K562 (cell line): ENCODE measurements around the gene GPR162. TPM values are rescaled to one million over a fixed set of nuclear protein-coding genes. Genes with fewer than 3 reads are reported as not detected.
A peak's percentile ranks its signal among the peaks of the same experiment; 100 is the strongest.

ENCODE experiments used
- CTBP1 ChIP-seq: fragments of 450-650 bp; IDR thresholded peaks from 2 replicates; pipeline ENCODE4 v1.6.1; 2016; ENCODE audit warnings: borderline replicate concordance
- CXXC5 ChIP-seq: fragments of 250-450 bp; sonication (Bioruptor Pico); IDR thresholded peaks from 2 replicates; pipeline ENCODE4 v1.8.0; 2022; ENCODE audit warnings: inconsistent platforms, mild to moderate bottlenecking, moderate library complexity
- ELF4 ChIP-seq: fragments of 450-650 bp; formaldehyde crosslinking; IDR thresholded peaks from 2 replicates; pipeline ENCODE4 v1.4.0; 2022; ENCODE audit warnings: missing genetic modification characterization
- FIP1L1 ChIP-seq: fragments of 200-400 bp; formaldehyde crosslinking; IDR thresholded peaks from 2 replicates; pipeline ENCODE4 v1.6.1; 2018; ENCODE audit warnings: mild to moderate bottlenecking, low read depth, low read length; ENCODE audit not compliant: poor library complexity, severe bottlenecking
- FOXJ2 ChIP-seq: fragments of 200-800 bp; sonication (Bioruptor generic); IDR thresholded peaks from 2 replicates; pipeline ENCODE4 v1.6.1; 2016; ENCODE audit warnings: missing genetic modification characterization, missing compliant biosample characterization
- PHB2 ChIP-seq: fragments of 450-650 bp; IDR thresholded peaks from 2 replicates; pipeline ENCODE4 v1.6.1; 2017; ENCODE audit warnings: low read depth
- POLR2AphosphoS5 ChIP-seq: IDR thresholded peaks from 2 replicates; pipeline ENCODE4 v1.6.1; 2011; ENCODE audit warnings: mild to moderate bottlenecking, low read depth, low read length, moderate library complexity; ENCODE audit not compliant: control insufficient read depth, insufficient read depth
- SREBF2 ChIP-seq: sonication (generic); formaldehyde crosslinking; IDR thresholded peaks from 2 replicates; pipeline ENCODE4 v1.4.0; 2020; ENCODE audit warnings: mild to moderate bottlenecking, missing genetic modification reagents
- STAT5A ChIP-seq: IDR thresholded peaks from 2 replicates; pipeline ENCODE4 v1.6.1; 2012; ENCODE audit warnings: low read length, inconsistent platforms, borderline replicate concordance
- XRCC4 ChIP-seq: IDR thresholded peaks from one replicate; pipeline ENCODE4 v1.6.1; 2011; ENCODE audit not compliant: insufficient read depth, insufficient read length; ENCODE audit errors: extremely low read depth
- ZNF197 ChIP-seq: fragments of 200-800 bp; sonication (Bioruptor generic); IDR thresholded peaks from 2 replicates; pipeline ENCODE4 v1.6.1; 2016; ENCODE audit warnings: low read depth, missing genetic modification characterization, missing compliant biosample characterization
- ZNF445 ChIP-seq: fragments of 250-450 bp; sonication (Bioruptor Pico); IDR thresholded peaks from 2 replicates; pipeline ENCODE4 v1.4.0; 2020; ENCODE audit warnings: low read depth, mild to moderate bottlenecking, moderate library complexity
- ZNF707 ChIP-seq: fragments of 250-450 bp; sonication (Bioruptor Pico); conservative IDR thresholded peaks from 2 replicates; pipeline ENCODE4 v1.8.0; 2022; ENCODE audit warnings: inconsistent platforms, mild to moderate bottlenecking, moderate library complexity
- ZNF785 ChIP-seq: fragments of 250-450 bp; sonication (Bioruptor Pico); IDR thresholded peaks from 2 replicates; pipeline ENCODE4 v1.4.0; 2020; ENCODE audit warnings: mild to moderate bottlenecking
- ZSCAN29 ChIP-seq: fragments of 450-650 bp; IDR thresholded peaks from 2 replicates; pipeline ENCODE4 v1.6.1; 2017
- polyA plus RNA-seq, 8 experiments: library from polyadenylated mRNA; depleted of rRNA in 4 of 8; stranded (reverse) in 5 of 8; unstranded in 3 of 8; fragments of >200 nt; fragmentation: Nextera tagmentation in 2 of 8; fragmentation: Illumina TruSeq in 1 of 8; extraction: Ambion mirVana in 2 of 8; extraction: Trizol in 1 of 8; gene quantifications; 2 replicates each; pipeline versions ENCODE4 v1.2.1 to v1.2.3, GENCODE V29; 2011 to 2014; ENCODE audit warnings: inconsistent platforms in 1 of 8, missing spikeins in 1 of 8
- total RNA-seq, 7 experiments: library from RNA; depleted of rRNA in 6 of 7; stranded (reverse); fragments of >200 nt in 6 of 7; fragmentation: Illumina TruSeq in 2 of 7; extraction: Trizol in 2 of 7; gene quantifications; 2 replicates each; pipeline versions ENCODE4 v1.2.1 to v1.2.3, GENCODE V29; 2011 to 2021; ENCODE audit warnings: low replicate concordance in 1 of 7
- TF ChIP-seq, protein P1 (sequence below): fragments of 250-450 bp; sonication (Bioruptor Pico); IDR thresholded peaks from 2 replicates; pipeline ENCODE4 v1.5.0; 2022; ENCODE audit warnings: mild to moderate bottlenecking
- TF ChIP-seq, protein P2 (sequence below): sonication (generic); formaldehyde crosslinking; IDR thresholded peaks from 2 replicates; pipeline ENCODE4 v1.8.0; 2023; ENCODE audit warnings: mild to moderate bottlenecking, missing genetic modification reagents
- TF ChIP-seq, protein P3 (sequence below): IDR thresholded peaks from 3 replicates; pipeline ENCODE4 v1.6.1; 2011; ENCODE audit warnings: borderline replicate concordance, mild to moderate bottlenecking; ENCODE audit not compliant: insufficient read length, insufficient read depth
- TF ChIP-seq, protein P4 (sequence below): sonication (generic); formaldehyde crosslinking; IDR thresholded peaks from 2 replicates; pipeline ENCODE4 v1.8.1; 2023; ENCODE audit warnings: mild to moderate bottlenecking, missing genetic modification reagents

Gene GPR162
- total and polyA plus RNA-seq, 9 of the 15 experiments (the other 6 are each of a cell fraction or from before 2014, with no cell fraction given) = 0.65 to 1.8 (median 1.1) TPM; not detected in 2

DNA sequence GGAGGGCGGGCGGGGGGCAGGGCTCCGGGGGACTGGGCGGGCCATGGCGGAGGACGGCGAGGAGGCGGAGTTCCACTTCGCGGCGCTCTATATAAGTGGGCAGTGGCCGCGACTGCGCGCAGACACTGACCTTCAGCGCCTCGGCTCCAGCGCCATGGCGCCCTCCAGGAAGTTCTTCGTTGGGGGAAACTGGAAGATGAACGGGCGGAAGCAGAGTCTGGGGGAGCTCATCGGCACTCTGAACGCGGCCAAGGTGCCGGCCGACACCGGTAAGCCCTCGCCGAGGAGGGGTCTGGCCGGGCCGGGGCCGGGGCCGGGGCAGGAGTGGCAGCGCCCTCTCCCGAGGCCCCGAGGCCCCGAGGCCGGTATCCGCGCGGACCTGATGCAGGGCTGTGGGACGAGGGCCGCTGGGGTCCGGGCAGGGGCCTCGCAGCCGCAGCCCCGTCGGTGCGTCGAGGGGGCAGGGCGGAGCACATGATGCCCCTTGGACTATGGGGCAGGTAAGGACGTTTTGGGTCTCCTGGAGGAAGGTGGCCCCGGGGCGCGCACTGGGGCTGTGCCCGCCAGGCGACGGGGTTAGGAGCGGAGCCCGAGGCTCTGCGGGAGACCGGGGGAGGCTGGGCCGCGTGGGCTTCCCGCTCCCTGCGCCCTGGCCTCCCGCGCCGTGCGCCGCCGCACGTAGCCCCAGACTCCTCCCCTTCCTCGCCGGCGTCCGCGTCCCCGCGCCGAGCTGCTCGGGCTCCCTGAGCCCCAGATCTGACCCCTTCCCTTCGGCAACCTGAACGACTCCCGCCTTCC is 46.0 kb downstream of the GPR162 start, which contains the start of gene TPI1 (continued):
- TF ChIP-seq, protein P1, sequence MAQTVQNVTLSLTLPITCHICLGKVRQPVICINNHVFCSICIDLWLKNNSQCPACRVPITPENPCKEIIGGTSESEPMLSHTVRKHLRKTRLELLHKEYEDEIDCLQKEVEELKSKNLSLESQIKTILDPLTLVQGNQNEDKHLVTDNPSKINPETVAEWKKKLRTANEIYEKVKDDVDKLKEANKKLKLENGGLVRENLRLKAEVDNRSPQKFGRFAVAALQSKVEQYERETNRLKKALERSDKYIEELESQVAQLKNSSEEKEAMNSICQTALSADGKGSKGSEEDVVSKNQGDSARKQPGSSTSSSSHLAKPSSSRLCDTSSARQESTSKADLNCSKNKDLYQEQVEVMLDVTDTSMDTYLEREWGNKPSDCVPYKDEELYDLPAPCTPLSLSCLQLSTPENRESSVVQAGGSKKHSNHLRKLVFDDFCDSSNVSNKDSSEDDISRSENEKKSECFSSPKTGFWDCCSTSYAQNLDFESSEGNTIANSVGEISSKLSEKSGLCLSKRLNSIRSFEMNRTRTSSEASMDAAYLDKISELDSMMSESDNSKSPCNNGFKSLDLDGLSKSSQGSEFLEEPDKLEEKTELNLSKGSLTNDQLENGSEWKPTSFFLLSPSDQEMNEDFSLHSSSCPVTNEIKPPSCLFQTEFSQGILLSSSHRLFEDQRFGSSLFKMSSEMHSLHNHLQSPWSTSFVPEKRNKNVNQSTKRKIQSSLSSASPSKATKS (CRISPR knock-in tag) = no peak
- TF ChIP-seq ZNF785 (no peak), PHB2 (no peak), ZNF445 (CRISPR knock-in tag) (no peak), ELF4 (CRISPR knock-in tag) (no peak), SREBF2 (CRISPR knock-in tag) (no peak), FOXJ2 (tag) (no peak), POLR2AphosphoS5 (peak; percentile 95), ZNF707 (no peak), XRCC4 (no peak), STAT5A (no peak), CXXC5 (CRISPR knock-in tag) (peak; percentile 67), ZSCAN29 (no peak), CTBP1 (peak; percentile 28; the same call in 1 of the 2 replicates), ZNF197 (CRISPR knock-in tag) (no peak), FIP1L1 (peak; percentile 99)
- TF ChIP-seq, protein P2, sequence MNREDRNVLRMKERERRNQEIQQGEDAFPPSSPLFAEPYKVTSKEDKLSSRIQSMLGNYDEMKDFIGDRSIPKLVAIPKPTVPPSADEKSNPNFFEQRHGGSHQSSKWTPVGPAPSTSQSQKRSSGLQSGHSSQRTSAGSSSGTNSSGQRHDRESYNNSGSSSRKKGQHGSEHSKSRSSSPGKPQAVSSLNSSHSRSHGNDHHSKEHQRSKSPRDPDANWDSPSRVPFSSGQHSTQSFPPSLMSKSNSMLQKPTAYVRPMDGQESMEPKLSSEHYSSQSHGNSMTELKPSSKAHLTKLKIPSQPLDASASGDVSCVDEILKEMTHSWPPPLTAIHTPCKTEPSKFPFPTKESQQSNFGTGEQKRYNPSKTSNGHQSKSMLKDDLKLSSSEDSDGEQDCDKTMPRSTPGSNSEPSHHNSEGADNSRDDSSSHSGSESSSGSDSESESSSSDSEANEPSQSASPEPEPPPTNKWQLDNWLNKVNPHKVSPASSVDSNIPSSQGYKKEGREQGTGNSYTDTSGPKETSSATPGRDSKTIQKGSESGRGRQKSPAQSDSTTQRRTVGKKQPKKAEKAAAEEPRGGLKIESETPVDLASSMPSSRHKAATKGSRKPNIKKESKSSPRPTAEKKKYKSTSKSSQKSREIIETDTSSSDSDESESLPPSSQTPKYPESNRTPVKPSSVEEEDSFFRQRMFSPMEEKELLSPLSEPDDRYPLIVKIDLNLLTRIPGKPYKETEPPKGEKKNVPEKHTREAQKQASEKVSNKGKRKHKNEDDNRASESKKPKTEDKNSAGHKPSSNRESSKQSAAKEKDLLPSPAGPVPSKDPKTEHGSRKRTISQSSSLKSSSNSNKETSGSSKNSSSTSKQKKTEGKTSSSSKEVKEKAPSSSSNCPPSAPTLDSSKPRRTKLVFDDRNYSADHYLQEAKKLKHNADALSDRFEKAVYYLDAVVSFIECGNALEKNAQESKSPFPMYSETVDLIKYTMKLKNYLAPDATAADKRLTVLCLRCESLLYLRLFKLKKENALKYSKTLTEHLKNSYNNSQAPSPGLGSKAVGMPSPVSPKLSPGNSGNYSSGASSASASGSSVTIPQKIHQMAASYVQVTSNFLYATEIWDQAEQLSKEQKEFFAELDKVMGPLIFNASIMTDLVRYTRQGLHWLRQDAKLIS (CRISPR knock-in tag) = peak; percentile 93; the same call in 1 of the 2 replicates
- TF ChIP-seq, protein P3, sequence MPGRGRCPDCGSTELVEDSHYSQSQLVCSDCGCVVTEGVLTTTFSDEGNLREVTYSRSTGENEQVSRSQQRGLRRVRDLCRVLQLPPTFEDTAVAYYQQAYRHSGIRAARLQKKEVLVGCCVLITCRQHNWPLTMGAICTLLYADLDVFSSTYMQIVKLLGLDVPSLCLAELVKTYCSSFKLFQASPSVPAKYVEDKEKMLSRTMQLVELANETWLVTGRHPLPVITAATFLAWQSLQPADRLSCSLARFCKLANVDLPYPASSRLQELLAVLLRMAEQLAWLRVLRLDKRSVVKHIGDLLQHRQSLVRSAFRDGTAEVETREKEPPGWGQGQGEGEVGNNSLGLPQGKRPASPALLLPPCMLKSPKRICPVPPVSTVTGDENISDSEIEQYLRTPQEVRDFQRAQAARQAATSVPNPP = no peak
- TF ChIP-seq, protein P4, sequence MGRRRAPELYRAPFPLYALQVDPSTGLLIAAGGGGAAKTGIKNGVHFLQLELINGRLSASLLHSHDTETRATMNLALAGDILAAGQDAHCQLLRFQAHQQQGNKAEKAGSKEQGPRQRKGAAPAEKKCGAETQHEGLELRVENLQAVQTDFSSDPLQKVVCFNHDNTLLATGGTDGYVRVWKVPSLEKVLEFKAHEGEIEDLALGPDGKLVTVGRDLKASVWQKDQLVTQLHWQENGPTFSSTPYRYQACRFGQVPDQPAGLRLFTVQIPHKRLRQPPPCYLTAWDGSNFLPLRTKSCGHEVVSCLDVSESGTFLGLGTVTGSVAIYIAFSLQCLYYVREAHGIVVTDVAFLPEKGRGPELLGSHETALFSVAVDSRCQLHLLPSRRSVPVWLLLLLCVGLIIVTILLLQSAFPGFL (CRISPR knock-in tag) = no peak
